Astrocyte (in vitro differentiated cells and primary cell): Measurements from ENCODE around the gene TMPRSS13.

Source experiments
- CTCF ChIP-seq: IDR thresholded peaks from 2 replicates; pipeline ENCODE4 v1.5.1; 2011; ENCODE audit warnings: low read depth, mild to moderate bottlenecking, inconsistent platforms, low read length, moderate library complexity; ENCODE audit not compliant: insufficient read depth
- EZH2 ChIP-seq: IDR thresholded peaks from 2 replicates; pipeline ENCODE4 v1.6.1; 2012; ENCODE audit warnings: mild to moderate bottlenecking, low read length, inconsistent platforms; ENCODE audit not compliant: insufficient read depth

- TF ChIP-seq CTCF (no peak), EZH2 (no peak)
Observed at GRCh38 chr11:117929142-117929915, at the start of gene TMPRSS13.
